ENCODE measurements around the gene FOXE1. TPM values are rescaled to one million over a fixed set of nuclear protein-coding genes. Genes with fewer than 3 reads are reported as not detected.

Gene FOXE1
- total and polyA plus RNA-seq, 2 of the 13 experiments (the other 11 are each of a cell fraction or from before 2014, with no cell fraction given), result not detected

GRCh38 chr9:97853844-97854695, 1.0 kb downstream of the FOXE1 start:
- CTCF ChIA-PET (ENCODE audit: low intra/inter-chr PET ratio, low total read pairs), result no interaction called here
- DNase-seq (ENCODE audit: low spot score) (no peak), FAIRE-seq (no peak), ATAC-seq (no peak)
- Histone ChIP-seq H3K36me3 (replicated peaks in 1 of 2; ENCODE audit: control insufficient read depth in 1 of 2, insufficient read depth in 2 of 2, low read length in 2 of 2) (no peaks in the 10 kb centered on the region), H3K27me3 (ENCODE audit: control insufficient read depth in 1 of 2, insufficient read depth in 2 of 2, low read length in 2 of 2) (peaks cover 8 to 62% of the 10 kb centered on the region in 2 experiments; a peak in 4 of 5 replicates), H4K20me1 (ENCODE audit: insufficient read depth, low read length) (no peaks in the 10 kb centered on the region), H3K9ac (ENCODE audit: insufficient read depth, low read depth, low read length) (no peak overlapping the region), H3K27ac (ENCODE audit: extremely low read length, insufficient read depth, low read length) (no peak overlapping the region), H2AFZ (ENCODE audit: low read length) (no peak overlapping the region), H3K4me2 (ENCODE audit: low read depth, low read length) (no peak overlapping the region), H3K79me2 (ENCODE audit: insufficient read depth, low read length) (no peaks in the 10 kb centered on the region), H3K4me3 (replicated peaks in 1 of 3; ENCODE audit: insufficient read depth in 1 of 3, low read depth in 2 of 3, low read length in 3 of 3) (no peak overlapping the region), H3K4me1 (ENCODE audit: insufficient read depth, low read length) (no peaks in the 10 kb centered on the region; the same call in 1 of the 2 replicates), H3K9me3 (ENCODE audit: low read length) (no peaks in the 10 kb centered on the region)
- 92% methylated on average over 107 of the region's 125 CpGs for WGBS (ENCODE audit: low lambda C conversion rate)
- BruUV-seq (replicated peaks), result no TSS peak
- intact Hi-C loops (cut with micrococcal nuclease; ENCODE audit: unreplicated experiment) (no loop called here), in situ Hi-C loops (cut with HindIII; ENCODE audit: extremely low pct_ligation_motif_present, low pct_unique_long_range_greater_than_20kb) (no loop called here)
- POLR2A ChIA-PET, result no interaction called here
- no peak for TF ChIP-seq ARNTL (CRISPR knock-in tag; IDR thresholded peaks at IDR 0.05)
- no peak for TF ChIP-seq ZNF7 (CRISPR knock-in tag; IDR thresholded peaks at IDR 0.05)
- no peak for TF ChIP-seq ZBTB4 (CRISPR knock-in tag; IDR thresholded peaks at IDR 0.05; ENCODE audit: borderline replicate concordance)
- TF ChIP-seq ZNF335 (CRISPR knock-in tag; IDR thresholded peaks at IDR 0.05), result no peak
- no peak for TF ChIP-seq HNRNPH1 (optimal IDR thresholded peaks at IDR 0.05; ENCODE audit: low read depth, low read length)
- no peak for TF ChIP-seq ZNF10 (CRISPR knock-in tag; IDR thresholded peaks at IDR 0.05; ENCODE audit: borderline replicate concordance, low read depth)
- no peak for TF ChIP-seq PREB (CRISPR knock-in tag; IDR thresholded peaks at IDR 0.05)
- no peak for TF ChIP-seq ZNF142 (CRISPR knock-in tag; IDR thresholded peaks at IDR 0.05)
- TF ChIP-seq ZNF816 (CRISPR knock-in tag; IDR thresholded peaks at IDR 0.05; ENCODE audit: borderline replicate concordance), result no peak
